Neural progenitor cell (in vitro differentiated cells): Measurements from ENCODE around the gene PXDC1.

Experiments used
- CTCF ChIP-seq: fragments of 200-600 bp; sonication (generic); IDR thresholded peaks from 2 replicates; pipeline ENCODE4 v1.5.1; 2017; ENCODE audit warnings: antibody characterized with exemption, mild to moderate bottlenecking
- EZH2 ChIP-seq: fragments of 200-600 bp; sonication (generic); IDR thresholded peaks from 2 replicates; pipeline ENCODE4 v1.6.1; 2017; ENCODE audit warnings: antibody characterized with exemption, mild to moderate bottlenecking, moderate library complexity

- no peak for TF ChIP-seq CTCF
- TF ChIP-seq EZH2: no peak
Observed at GRCh38 chr6:3746119-3746691, 5.3 kb downstream of the PXDC1 start.
